GM19240 (cell line): ENCODE results near the gene FLT3LG.
"Not testable (repeated sequence)": the region's sequence is repeated elsewhere in the genome, so short reads cannot be mapped to it uniquely, and the experiment has no call there.

Experiments used
- DNase-seq: peaks from one replicate; pipeline ENCODE4 v3.0.0; 2011; ENCODE audit warnings: low spot score; ENCODE audit not compliant: insufficient read length

FLT3LG gene

DNA sequence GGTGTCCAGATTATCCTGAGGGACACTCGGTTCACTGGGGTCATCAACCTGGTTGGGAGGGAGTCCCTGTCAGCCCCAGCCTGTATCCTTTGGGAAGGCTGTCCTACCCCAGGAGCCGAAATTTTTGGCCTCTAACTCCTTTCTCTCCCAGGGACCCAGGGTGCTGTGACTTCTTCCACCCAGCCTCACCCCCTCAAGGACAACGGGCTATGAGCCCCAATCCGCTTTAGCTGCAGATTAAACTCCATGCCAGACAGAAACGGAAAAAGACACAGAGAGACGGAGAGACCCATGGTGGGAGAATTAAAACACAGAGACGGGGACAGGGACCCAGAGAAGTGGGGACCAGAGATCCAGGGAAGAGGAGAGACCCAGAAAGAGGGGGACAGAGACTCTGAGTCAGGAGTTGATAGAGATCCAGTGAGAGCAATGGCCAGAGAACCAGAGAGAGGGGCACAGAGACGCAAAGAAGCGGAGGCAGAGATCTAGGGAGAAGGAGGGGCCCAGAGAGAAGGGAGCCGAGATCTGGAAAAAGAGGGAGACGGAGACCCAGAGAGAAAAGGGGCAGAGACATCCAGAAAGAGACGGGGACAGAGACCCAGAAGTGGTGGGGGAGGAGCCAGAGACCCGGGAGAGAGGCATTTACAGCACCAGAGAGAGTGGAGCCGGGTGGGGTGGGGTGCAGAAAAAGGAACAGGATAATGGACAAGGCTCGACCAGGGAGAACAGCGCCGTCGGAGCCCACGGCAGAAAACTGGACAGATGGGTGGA, 33.4 kb upstream of the FLT3LG start:
- DNase-seq: no peak

DNA sequence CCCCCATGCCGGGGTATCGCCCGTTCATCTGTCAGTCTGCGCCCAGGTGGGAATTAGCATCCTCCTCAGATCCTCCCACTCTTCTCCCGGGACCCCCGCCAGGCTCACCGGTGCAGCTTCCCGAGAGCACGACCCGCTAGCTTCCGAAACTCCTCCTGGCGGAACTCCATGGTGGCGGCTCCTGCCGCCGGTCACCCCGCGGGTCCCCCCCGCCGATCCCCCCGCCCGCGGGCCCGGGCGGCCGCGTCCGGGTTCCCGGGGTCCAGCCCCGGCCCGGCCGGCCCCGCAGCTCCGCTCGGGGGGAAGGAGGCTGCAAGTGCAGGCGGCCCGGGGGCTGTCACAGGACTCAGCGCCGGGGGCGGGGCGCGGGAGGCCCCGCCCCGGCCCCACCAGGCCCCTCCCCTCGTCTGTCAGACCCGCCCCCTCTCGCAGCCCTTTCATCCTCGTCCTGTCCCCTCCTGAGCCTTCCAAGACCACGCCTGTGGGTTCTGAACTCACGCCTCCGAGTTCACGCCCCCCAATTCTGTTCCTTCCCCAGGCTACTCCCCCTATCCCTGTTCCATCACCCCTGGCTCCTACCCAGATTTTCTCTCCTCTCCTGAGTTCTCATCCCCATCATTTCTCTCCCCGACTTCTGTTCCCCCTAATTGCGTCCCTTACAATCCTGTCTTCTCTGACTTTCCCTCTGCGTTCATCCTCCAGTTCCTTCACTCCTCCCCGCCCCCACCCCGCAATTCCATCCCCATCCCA, 32.6 kb upstream of the FLT3LG start, which contains the start of gene SLC17A7:
Gene SLC17A7, minus strand, starts transcription at position 318 of the 750 bp plus-strand sequence. Its CDS starts 148 bp downstream, at position 170.
- no peak for DNase-seq

DNA sequence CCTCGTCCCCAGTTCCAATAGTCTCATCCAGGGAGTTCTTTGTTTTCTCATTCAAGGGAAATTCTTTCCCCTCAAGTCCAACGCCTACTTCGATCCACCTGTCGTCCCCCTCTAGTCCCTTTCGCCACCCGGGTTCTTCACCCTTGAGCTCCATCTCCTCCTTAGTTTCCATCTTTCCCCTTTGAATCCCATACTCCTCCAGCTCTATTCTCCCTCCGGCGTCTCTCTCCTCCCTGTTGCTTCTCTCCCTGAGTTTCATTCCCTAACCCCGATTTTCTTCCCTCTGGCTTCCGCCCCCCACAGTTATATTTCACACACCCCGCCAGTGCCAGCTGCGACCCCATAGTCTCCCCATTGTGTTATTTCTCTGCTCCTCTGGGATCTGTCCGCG, 32.1 kb upstream of the FLT3LG start:
- DNase-seq: no peak

DNA sequence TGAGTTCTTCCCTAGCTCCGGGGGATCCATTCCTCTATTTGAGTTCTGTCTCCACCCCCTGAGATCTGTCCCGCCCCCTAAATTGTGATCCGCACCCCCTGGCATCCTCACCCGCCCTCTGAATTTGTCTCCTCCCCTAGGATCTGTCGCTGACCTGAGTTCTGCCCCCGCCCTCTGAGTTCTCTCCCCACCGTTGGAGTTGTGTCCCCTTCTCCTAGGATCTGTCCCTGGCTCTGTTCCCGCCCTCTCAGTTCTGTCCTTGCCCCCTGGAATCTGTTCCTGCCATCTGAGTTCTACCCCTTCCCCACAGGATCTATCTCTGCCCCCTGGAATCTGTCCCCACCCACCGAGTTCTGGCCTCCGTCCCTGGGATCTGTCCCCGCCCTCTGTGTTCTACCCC, 31.7 kb upstream of the FLT3LG start:
- DNase-seq: no peak

DNA sequence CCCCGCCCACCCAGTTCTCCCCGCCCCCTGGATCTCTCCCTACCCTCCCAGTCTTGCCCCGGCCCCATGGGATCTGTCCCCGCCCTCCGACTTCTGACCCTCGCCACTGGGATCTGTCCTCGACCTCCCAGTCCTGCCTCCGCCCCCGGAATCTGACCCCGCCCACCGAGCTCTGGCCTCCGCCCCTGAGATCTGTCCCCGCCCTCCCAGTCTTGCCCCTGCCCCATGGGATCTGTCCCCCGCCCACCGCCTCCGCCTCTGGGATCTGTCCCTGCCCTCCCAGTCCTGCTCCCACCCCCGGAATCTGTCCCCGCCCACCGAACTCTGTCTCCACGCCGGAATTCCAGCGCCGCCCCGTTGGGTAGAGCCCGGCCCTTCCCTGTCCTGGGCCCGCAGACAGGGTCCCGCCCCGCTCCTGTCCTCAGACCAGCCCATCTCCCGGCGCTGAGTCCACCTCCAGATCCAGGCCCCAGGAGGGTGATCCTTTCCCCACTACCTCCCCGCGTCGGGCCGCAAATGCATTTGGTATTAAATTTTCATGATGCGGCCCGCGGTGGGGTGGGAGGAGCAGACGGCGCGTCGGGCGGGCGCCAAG, 31.1 kb upstream of the FLT3LG start:
- peak; percentile 77 for DNase-seq

- DNase-seq: peak; percentile 97
Observed at GRCh38 chr19:49443366-49444099, 30.5 kb upstream of the FLT3LG start.

DNA sequence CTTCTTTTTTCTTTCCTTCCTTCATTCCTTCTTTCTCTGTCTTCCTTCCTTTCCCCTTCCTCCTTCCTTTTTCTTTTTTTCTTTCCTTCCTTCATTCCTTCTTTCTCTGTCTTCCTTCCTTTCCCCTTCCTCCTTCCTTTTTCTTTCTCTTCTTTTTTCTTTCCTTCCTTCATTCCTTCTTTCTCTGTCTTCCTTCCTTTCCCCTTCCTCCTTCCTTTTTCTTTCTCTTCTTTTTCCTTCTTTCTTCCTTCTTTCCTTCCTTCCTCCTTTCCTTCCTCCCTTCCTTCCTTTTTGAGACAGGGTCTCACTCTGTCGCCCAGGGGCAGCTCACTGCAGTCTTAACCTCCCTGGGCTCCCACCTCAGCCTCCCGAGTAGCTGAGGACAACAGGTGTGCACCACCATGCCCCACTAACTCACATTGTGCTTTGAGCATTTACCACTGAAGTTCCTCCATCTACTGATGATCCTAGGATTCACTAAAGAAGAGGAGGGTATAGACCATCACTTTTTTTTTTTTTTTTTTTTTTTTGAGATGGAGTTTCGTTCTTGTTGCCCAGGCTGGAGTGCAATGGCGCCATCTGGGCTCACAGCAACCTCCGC, 29.8 kb upstream of the FLT3LG start:
- not testable (repeated sequence) for DNase-seq

DNA sequence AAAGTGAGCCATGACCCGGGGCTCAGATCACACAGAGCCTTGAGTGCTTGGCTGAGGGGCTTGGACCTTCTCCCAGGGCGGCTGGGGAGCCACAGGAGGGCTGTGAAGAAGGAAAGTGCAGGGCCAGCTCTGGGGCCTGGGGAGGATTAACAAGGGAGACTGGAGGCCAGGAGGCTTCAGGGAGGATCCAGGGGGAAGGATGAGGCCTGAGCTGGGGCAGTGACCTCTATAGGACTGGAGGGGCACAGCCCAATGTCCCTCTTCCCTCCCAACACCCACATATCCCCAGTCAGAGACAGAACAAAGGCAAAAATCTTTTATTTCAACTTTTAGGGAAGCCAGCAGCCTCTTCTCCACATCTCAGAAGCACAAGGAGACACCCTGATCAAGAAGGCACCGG, 28.0 kb upstream of the FLT3LG start:
- no peak for DNase-seq

DNA sequence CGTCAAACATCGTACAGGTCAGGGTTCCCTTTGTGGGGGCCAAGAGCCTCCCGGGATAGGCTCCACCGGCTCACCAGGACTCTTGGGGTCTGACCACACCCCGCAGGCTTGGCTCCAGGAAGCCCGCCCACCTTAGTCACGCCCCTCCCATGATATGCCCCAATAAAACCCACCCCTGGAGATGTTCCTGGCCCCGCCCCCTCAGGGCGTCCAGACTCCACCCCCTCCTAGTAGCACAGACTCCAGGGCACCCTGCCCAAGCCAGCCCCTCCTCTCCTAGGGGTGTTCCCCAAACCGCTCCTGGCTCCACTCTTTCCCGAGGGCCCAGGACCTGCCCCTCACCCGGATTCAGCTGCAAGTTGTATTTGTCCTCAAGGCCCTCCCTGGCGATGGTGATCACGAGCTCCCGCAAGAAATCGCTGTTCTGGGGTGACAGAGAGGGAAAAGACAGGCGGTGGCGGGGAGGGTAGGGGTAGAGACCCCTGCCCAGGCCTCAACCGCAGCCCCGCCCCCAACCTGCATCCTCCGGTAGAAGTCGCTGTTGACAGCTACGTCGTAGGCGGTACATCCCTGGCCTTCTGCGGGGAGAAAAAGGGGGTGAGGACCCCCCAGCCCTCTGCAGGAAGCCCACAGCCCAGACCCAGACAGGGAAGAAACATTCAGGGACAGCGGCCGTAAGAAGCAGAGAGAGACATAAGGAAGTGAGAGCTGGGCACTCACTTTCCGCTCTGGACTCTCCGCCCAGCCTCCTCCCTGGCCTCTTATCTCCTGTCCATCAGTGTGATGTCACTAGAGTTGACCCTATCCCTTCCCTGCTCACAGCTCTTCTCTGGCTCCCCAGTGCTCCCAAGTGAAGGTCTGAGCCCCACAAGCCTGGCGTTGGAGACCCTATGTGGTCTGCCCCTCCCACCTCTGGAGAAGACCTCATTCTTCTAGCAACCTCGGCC, 26.3 kb upstream of the FLT3LG start:
- no peak for DNase-seq

- DNase-seq: no peak
Observed at GRCh38 chr19:49448432-49448786, 25.6 kb upstream of the FLT3LG start.

GRCh38 chr19:49450405-49450804, 23.6 kb upstream of the FLT3LG start:
- DNase-seq: no peak

DNA sequence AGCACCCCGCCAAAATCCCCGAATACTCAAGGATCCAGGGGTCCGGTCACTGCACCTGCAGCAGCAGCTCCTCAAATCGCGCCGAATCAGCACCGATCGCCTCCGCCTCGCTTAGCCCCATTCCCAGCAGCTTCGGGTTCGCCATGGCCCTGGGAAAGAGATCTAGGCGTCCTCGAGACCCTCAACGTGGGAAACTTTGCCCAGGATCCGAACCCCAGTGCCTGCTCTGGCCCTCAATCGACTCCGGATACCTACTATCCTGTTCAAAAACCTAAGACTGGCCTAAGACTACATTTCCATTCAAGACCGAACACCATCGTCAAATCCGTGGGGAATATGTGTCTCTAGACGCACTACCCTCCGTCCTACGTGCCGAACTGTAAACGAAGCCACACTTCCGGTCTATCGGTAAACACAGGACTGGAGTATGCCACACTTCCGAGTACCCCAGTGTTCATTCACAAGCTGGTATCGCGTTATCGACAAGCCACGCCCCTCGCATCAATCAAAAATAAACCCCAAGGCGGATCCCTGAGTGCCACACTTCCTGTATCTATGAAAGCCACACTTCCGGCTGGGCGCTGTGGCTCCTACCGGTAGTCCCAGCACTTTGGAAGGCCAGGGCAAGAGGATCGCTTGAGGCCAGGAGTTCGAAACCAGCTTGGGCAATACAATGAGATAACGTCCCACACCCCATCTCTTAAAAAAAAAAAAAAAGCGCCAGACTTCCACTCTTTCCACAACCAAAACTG, 22.4 kb upstream of the FLT3LG start, which contains the start of gene PIH1D1:
Gene PIH1D1, minus strand, starts transcription at position 385 of the 752 bp plus-strand sequence. Its CDS starts 240 bp downstream, at position 145.
- DNase-seq: peak; percentile 87

DNA sequence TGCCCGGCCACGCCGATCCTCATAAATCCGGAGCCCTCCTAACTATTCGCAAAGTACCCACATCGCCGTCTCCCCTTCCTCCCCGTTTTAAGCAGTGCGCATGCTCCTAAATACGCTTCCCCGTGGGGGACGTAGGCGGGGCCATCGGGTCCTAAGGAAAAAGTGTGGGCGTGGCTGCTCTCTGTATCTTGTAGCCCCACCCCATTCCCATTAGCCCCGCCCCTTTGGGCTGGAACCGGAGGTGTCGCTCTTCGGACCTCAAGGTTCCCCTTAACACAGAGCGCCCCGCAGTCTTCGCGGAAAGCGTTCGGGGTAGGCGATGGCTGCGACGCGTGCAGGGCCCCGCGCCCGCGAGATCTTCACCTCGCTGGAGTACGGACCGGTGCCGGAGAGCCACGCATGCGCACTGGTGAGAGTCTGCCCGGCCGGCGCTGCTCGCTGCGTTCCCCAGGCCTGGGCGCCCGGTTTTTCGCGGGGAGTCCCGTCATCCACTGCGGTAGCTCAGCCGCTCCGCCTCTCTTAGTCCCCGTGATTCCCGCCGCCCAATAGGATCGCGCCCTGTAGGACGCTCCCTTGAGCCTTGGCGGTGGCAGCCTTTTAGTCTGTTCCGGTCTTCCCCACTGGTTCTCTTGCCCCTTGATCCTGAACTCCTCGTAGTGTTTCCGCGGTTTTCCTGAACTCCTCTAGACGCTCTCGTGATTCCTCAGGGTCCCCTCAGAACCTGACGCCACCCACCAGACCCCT, 20.8 kb upstream of the FLT3LG start, which contains the start of gene ALDH16A1:
Gene ALDH16A1, plus strand, starts transcription at position 213 of the 744 bp plus-strand sequence. Its CDS starts 107 bp downstream, at position 320.
- peak; percentile 98 for DNase-seq

DNA sequence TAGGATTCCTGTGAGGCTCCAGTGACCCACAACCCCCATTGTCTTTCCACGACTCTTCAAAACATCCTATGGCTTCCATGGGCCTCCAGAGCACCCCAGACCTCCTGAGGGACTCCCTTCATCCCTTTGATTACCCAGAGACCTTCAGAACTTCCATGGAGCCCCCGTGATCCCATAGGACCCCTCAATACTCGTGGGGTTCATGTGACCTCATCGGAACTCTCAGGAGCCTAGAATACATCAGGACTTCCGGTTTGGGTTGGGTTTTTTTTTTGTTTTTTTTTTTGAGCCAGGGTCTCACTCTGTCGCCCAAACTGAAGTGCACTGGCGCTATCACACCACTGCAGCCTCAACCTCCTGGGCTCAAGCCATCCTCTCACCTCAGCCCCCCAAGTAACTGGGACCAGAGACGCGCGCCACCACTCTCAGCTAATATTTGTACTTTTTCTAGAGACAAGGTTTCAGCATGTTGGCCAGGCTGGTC, 20.2 kb upstream of the FLT3LG start:
- no peak for DNase-seq

GRCh38 chr19:49455773-49456172, 18.2 kb upstream of the FLT3LG start:
- DNase-seq: no peak

GRCh38 chr19:49456326-49456725, 17.7 kb upstream of the FLT3LG start:
- DNase-seq: no peak

DNA sequence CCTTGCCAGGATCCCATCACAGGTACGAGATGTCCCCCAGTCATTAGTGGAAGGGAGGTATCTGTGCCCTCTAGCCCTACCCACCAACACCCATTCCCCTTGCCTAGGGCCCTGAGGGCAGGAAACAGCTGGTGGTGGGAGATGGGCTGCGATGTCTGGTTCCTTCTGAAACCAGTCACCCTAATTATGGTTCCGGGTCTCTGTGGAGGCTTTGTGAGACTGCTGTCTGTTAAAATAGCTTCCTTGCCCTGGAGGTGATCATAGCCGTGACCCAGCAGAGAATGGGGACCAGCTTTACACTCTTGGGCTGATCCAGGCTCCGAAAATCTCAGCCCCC, 15.5 kb upstream of the FLT3LG start:
- no peak for DNase-seq

- no peak for DNase-seq
Observed at GRCh38 chr19:49459388-49459787, 14.6 kb upstream of the FLT3LG start.
